Mucosa of descending colon (tissue), 3 donors: ENCODE results near the gene RNF38. TPM values are rescaled to one million over a fixed set of nuclear protein-coding genes. Genes with fewer than 3 reads are reported as not detected.

ENCODE experiments used
- ATAC-seq: fragments of 200-7000 bp; cut with Tn5 transposase; one replicate; pipeline ENCODE4 v1.9.1; 2020; ENCODE audit warnings: mild to moderate bottlenecking, moderate library complexity
- DNase-seq, 3 donors: peaks; one replicate each; pipeline ENCODE4 v3.0.0-alpha.2; 2020
- H3K36me3 ChIP-seq: fragments of 200-600 bp; one replicate; pipeline ENCODE4 v1.8.0; 2021; ENCODE audit warnings: low read depth, mild to moderate bottlenecking
- H3K4me1 ChIP-seq: fragments of 200-600 bp; one replicate; pipeline ENCODE4 v1.8.0; 2021; ENCODE audit warnings: low read depth, mild to moderate bottlenecking
- H3K4me3 ChIP-seq: fragments of 200-600 bp; one replicate; pipeline ENCODE4 v1.8.0; 2021; ENCODE audit warnings: mild to moderate bottlenecking
- H3K9me3 ChIP-seq: fragments of 200-600 bp; one replicate; pipeline ENCODE4 v1.8.0; 2021; ENCODE audit warnings: mild to moderate bottlenecking
- intact Hi-C, 2 donors: fragments of 100-400 bp; cut with DNase I in 1 of 2; cut with micrococcal nuclease in 1 of 2; formaldehyde crosslinking; loops; one replicate each; pipeline versions ENCODE4 v1.11.0 to v1.11.1; 2022; cut with DNase I, micrococcal nuclease
- total RNA-seq, 3 donors: library from RNA; stranded (reverse); fragmentation: NEBNext Ultra II Directional in 2 of 3; extraction: Animal tissue kit (Norgen Biotek cat#: 25700) in 2 of 3; gene quantifications; one replicate each; pipeline versions ENCODE4 v1.2.1 to v1.2.4, GENCODE V29; 2021 to 2023
- TF ChIP-seq, protein P1 (sequence below): fragments of 200-600 bp; IDR thresholded peaks from one replicate; pipeline ENCODE4 v1.8.0; 2022; ENCODE audit warnings: antibody characterized with exemption, mild to moderate bottlenecking
- donor health status: DM: no; HTN: no; CAD: no; lungs with moderate emphysema.
- donor health status: DM: no; HTN: no; CAD: no.
- donor health status: DM: no; HTN: yes; CAD: no.

RNF38 gene
- total RNA-seq, 3 donors from 2014 or later = 31.8 to 69.7 (median 43.1) TPM

DNA sequence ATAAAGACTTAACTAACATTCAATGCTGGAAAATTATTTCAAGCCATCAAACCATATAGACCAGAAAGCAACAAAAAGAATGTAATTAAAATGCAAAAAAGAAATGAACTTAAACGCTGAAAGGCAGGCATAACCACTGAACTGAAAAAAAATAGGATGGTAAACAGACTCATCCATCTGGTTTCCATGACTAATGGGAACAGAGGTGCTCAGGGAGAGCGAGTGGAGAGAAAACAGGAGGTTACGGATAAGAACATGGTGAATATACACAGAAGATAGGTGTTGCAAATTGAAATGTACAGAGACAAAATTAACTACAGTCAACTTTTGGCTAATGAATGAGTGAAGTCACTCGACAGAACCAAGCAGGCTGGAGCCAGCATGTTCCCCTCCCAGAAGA, 43.5 kb upstream of the RNF38 start:
- DNase-seq = no peak
- Histone ChIP-seq H3K4me3 (no peak overlapping the region), H3K9me3 (no peaks in the 10 kb centered on the region), H3K4me1 (no peaks in the 10 kb centered on the region), H3K36me3 (no peaks in the 10 kb centered on the region)
- intact Hi-C loops = no loop called here
- TF ChIP-seq, protein P1, sequence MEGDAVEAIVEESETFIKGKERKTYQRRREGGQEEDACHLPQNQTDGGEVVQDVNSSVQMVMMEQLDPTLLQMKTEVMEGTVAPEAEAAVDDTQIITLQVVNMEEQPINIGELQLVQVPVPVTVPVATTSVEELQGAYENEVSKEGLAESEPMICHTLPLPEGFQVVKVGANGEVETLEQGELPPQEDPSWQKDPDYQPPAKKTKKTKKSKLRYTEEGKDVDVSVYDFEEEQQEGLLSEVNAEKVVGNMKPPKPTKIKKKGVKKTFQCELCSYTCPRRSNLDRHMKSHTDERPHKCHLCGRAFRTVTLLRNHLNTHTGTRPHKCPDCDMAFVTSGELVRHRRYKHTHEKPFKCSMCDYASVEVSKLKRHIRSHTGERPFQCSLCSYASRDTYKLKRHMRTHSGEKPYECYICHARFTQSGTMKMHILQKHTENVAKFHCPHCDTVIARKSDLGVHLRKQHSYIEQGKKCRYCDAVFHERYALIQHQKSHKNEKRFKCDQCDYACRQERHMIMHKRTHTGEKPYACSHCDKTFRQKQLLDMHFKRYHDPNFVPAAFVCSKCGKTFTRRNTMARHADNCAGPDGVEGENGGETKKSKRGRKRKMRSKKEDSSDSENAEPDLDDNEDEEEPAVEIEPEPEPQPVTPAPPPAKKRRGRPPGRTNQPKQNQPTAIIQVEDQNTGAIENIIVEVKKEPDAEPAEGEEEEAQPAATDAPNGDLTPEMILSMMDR = no peak
- no peak for ATAC-seq

DNA sequence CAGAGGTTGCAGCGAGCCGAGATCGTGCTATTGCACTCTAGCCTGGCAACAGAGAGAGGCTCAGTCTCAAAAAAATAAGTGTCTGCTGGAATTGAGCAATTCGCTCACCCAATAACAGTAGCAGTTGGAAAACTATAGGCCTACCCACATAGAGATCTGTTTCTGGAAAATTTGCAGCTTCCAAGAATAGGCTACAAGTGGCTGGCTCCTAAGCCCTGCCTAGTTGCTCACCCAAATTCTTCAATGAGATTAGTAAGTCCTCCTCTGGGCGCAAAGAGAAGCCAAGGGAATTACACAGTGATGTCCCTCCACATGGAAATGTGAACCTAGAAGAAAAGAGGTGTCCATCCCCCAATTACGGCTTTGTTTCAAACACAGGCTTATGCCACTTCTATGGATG, 42.6 kb upstream of the RNF38 start:
- ATAC-seq (no peak), DNase-seq (no peak)
- intact Hi-C loops = no loop called here
- TF ChIP-seq, protein P1 = no peak
- Histone ChIP-seq H3K4me3 (no peak overlapping the region), H3K36me3 (no peaks in the 10 kb centered on the region), H3K9me3 (no peaks in the 10 kb centered on the region), H3K4me1 (no peaks in the 10 kb centered on the region)

DNA sequence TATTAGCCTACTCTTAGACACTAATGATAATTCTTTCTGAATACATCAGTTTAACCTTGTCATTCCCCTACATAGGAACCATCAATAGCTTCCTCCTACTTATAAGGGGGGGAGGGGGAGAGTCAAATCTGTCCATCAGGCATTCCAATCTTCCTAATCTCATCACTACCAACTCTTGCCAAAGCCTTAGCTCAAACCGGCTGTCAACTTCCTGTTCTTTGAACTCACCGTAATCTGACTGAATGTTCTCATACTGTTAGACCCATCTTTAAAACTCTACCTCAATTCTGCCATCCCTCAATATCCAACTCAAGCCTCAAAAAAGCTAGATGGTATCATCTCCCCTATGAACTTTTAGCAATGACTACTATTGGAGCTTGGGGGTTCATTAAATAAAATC, 41.9 kb upstream of the RNF38 start:
- DNase-seq (no peak), ATAC-seq (no peak)
- no peaks in the 10 kb centered on the region for H3K9me3 ChIP-seq
- H3K4me3 ChIP-seq = no peak overlapping the region
- H3K36me3 ChIP-seq = no peaks in the 10 kb centered on the region
- TF ChIP-seq, protein P1 = no peak
- H3K4me1 ChIP-seq = no peaks in the 10 kb centered on the region
- intact Hi-C loops = no loop called here

DNA sequence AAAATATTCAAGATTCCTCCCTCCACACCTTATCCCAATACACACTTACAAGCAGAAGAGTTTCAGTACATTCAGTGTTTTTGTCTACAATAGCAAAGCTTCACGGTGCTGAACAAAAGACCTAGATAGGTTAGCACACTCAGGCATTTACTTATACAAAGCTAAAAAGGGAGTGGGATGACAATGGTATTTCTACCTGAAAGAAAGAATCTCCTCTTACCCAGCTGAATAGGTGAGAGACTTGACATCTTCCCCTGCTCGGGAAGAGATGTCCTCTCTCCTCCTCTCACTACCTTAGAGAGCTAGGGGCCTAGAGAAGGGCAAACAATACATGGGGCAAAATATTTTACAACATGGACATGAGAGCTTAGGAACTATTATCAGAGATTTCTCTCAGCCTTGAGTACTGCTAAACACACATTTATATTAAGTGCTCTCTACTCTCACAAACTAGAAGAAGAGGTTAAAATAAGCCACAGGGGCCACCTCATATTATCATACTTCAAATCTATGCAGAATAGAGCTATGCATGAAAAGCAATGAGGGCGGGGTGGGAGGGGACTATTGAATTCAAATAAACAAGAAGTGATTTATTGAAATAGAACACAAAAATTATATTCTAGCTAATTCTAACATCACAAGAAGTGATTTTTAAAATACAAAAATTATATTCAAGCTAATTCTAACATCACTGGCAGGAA, 38.6 kb upstream of the RNF38 start:
- H3K9me3 ChIP-seq = no peaks in the 10 kb centered on the region
- intact Hi-C loops = no loop called here
- no peaks in the 10 kb centered on the region for H3K4me1 ChIP-seq
- no peak for DNase-seq
- ATAC-seq = no peak
- H3K4me3 ChIP-seq = no peak overlapping the region
- no peaks in the 10 kb centered on the region for H3K36me3 ChIP-seq
- TF ChIP-seq, protein P1 = no peak

DNA sequence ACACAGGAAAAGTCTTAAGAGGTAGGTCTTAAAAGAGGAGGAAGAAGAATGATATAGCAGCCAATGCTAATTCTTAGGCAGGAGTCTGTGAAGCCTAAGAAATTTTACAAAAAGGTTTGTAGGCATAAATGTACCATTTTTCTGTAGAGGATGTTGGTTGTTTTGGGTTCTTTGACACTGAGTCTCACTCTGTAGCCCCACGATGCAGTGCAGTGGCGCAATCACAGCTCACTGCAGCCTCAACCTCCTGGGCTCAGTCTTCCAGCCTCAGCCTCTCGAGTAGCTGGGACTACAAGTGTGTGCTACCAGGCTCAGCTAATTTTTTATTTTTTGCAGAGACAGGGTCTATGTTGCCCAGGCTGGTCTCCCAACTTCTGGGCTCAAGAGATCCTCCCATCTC, 37.7 kb upstream of the RNF38 start:
- Histone ChIP-seq H3K4me1 (no peaks in the 10 kb centered on the region), H3K36me3 (no peaks in the 10 kb centered on the region), H3K9me3 (no peaks in the 10 kb centered on the region), H3K4me3 (no peak overlapping the region)
- TF ChIP-seq, protein P1 = no peak
- intact Hi-C loops = no loop called here
- ATAC-seq (no peak), DNase-seq (no peak)

DNA sequence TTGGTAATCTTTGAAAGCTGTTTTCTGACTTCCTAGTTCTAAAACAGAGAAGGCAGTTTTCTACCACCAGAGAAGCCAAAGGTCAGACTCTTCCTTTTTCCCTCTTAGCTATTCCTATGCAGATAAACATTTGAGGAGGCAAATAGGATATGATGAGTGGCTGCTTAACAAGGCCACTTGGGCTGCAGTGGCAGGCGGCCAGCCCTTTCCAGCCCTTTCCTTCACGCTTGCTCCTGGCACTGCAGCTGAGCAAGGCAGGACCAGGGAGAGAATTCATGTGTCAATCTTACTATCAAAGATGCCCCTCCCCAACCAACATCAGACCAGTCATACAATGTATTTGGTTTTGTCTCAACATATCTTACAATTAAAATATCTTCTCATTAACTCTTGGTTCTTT, 36.8 kb upstream of the RNF38 start:
- Histone ChIP-seq H3K4me3 (no peak overlapping the region), H3K9me3 (no peaks in the 10 kb centered on the region), H3K4me1 (no peaks in the 10 kb centered on the region), H3K36me3 (no peaks in the 10 kb centered on the region)
- DNase-seq (peak in 1 of 3 donors; percentile 12), ATAC-seq (peak; percentile 15)
- TF ChIP-seq, protein P1 = no peak
- intact Hi-C loops = no loop called here
